NCI-H748 (cell line): Measurements from ENCODE around the gene KIF5C.

Experiments used
- DNase-seq: peaks from one replicate; lab custom pipeline; 2025; ENCODE audit not compliant: unreplicated experiment; lab: John Stamatoyannopoulos, UW

Gene KIF5C

GRCh38 chr2:148887350-148888002, 12.4 kb downstream of the KIF5C start:
- DNase-seq = peak; percentile 46

GRCh38 chr2:148888003-148888501, 13.0 kb downstream of the KIF5C start:
- DNase-seq = peak; percentile 65

- no peak for DNase-seq
Observed at GRCh38 chr2:148888986-148889385, 14.0 kb downstream of the KIF5C start.

GRCh38 chr2:148893906-148894305, 18.9 kb downstream of the KIF5C start:
- no peak for DNase-seq

GRCh38 chr2:148896136-148896535, 21.1 kb downstream of the KIF5C start:
- DNase-seq = peak; percentile 15

- DNase-seq = peak; percentile 61
Observed at GRCh38 chr2:148899638-148900318, 24.8 kb downstream of the KIF5C start.

GRCh38 chr2:148900350-148900837, 25.4 kb downstream of the KIF5C start:
- DNase-seq = peak; percentile 97

- DNase-seq = peak; percentile 91
Observed at GRCh38 chr2:148901142-148901541, 26.1 kb downstream of the KIF5C start.

- DNase-seq = no peak
Observed at GRCh38 chr2:148902798-148903197, 27.8 kb downstream of the KIF5C start.

GRCh38 chr2:148903294-148903693, 28.3 kb downstream of the KIF5C start:
- DNase-seq = no peak

- peak; percentile 88 for DNase-seq
Observed at GRCh38 chr2:148903979-148904378, 29.0 kb downstream of the KIF5C start.

- no peak for DNase-seq
Observed at GRCh38 chr2:148906124-148906523, 31.1 kb downstream of the KIF5C start.

GRCh38 chr2:148907085-148907785, 32.2 kb downstream of the KIF5C start:
- DNase-seq = no peak

GRCh38 chr2:148909114-148909513, 34.1 kb downstream of the KIF5C start:
- DNase-seq = peak; percentile 40

GRCh38 chr2:148913061-148913460, 38.0 kb downstream of the KIF5C start:
- no peak for DNase-seq

- no peak for DNase-seq
Observed at GRCh38 chr2:148913492-148913891, 38.5 kb downstream of the KIF5C start.

- peak; percentile 70 for DNase-seq
Observed at GRCh38 chr2:148914463-148914862, 39.4 kb downstream of the KIF5C start.

- DNase-seq = no peak
Observed at GRCh38 chr2:148917431-148917830, 42.4 kb downstream of the KIF5C start.

GRCh38 chr2:148918554-148918953, 43.5 kb downstream of the KIF5C start:
- DNase-seq = no peak

- no peak for DNase-seq
Observed at GRCh38 chr2:148920559-148920958, 45.5 kb downstream of the KIF5C start.

GRCh38 chr2:148922062-148922461, 47.0 kb downstream of the KIF5C start:
- no peak for DNase-seq
